Measurements from ENCODE around the gene PGRMC1.

Gene PGRMC1

DNA sequence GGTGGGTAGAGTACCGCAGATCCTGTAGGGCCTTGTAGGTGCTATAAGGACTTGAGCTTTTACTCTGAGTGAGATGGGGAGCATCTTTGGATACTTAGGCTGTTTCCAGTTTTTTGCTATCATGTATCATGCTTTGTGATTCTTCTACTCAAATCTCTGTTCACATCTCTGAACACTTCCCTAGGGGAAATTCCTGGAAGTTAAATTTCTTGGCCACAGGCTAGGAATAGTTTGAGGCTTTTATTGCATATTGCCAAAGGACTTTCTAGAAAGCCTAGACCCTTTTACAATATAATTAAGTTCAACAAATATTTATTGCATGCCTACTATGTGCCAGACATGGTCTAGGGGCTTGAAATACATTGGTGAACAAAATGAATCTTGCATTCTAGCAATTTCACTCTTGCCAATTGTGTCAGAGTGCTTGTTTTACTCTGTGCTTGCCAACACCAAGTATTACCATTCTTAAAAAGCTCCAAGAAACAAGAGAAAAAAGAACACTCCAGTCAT, 4.1 kb upstream of the PGRMC1 start:
- H3K27me3 ChIP-seq (replicated peaks in 2 of 5; ENCODE audit: control insufficient read depth in 4 of 5, insufficient read depth in 5 of 5, low read length in 4 of 5): peaks cover 0 to 9% (median 0%) of the 10 kb centered on the region in 5 experiments
- CTCF ChIA-PET: no interaction called here
- DNase-seq: no peak
- WGBS (ENCODE audit: insufficient coverage): no CpG with 5 or more reads among the region's 1 CpG
- H3K9me3 ChIP-seq (ENCODE audit: control extremely low read depth in 1 of 5, control insufficient read depth in 4 of 5, insufficient read depth in 2 of 5, low read depth in 1 of 5, low read length in 4 of 5): no peaks in the 10 kb centered on the region
- peaks cover 0 to 1% (median 0%) of the 10 kb centered on the region in 4 experiments for H3K4me1 ChIP-seq (ENCODE audit: control extremely low read depth in 1 of 4, control insufficient read depth in 4 of 4, insufficient read depth in 4 of 4, low read length in 3 of 4)
- POLR2A ChIA-PET: no interaction called here
- no peak overlapping the region for H3K4me3 ChIP-seq (ENCODE audit: control insufficient read depth in 1 of 7, extremely low read depth in 1 of 7, insufficient read depth in 4 of 7, low read depth in 2 of 7, low read length in 6 of 7)
- H3K36me3 ChIP-seq (ENCODE audit: control insufficient read depth in 4 of 4, insufficient read depth in 4 of 4, low read length in 3 of 4): no peaks in the 10 kb centered on the region
- H3K27ac ChIP-seq (ENCODE audit: insufficient read depth in 1 of 2, low read depth in 1 of 2, low read length in 2 of 2, poor library complexity in 1 of 2, severe bottlenecking in 2 of 2): no peak overlapping the region

DNA sequence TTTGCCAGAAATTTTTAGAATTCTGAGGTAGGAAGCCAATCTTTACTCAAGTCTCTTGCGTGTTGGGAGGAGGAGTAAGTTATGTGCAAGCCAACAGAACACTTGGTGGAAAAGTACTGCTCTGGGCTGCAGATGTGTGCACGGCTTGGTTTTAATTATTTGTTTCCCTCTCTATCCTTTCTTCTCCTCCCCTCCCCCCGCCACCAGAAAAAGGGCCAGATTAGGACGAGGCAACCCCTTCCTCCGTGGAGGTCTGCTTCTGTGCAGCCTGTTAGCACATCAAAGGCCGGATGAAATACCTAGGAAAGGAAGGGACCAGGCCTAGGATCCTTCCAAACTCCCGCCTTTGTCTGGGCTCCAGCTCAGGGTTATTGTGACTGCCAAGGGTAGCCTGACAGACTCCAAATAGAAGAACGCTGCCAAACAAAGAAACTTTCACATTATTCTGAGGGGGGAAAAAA, 1.0 kb upstream of the PGRMC1 start:
- Histone ChIP-seq H3K27ac (ENCODE audit: insufficient read depth in 1 of 2, low read depth in 1 of 2, low read length in 2 of 2, poor library complexity in 1 of 2, severe bottlenecking in 2 of 2) (no peak overlapping the region), H3K4me3 (ENCODE audit: control insufficient read depth in 1 of 7, extremely low read depth in 1 of 7, insufficient read depth in 4 of 7, low read depth in 2 of 7, low read length in 6 of 7) (no peak overlapping the region), H3K36me3 (ENCODE audit: control insufficient read depth in 4 of 4, insufficient read depth in 4 of 4, low read length in 3 of 4) (no peaks in the 10 kb centered on the region), H3K4me1 (ENCODE audit: control extremely low read depth in 1 of 4, control insufficient read depth in 4 of 4, insufficient read depth in 4 of 4, low read length in 3 of 4) (peaks cover 0 to 15% (median 4%) of the 10 kb centered on the region in 4 experiments), H3K9me3 (ENCODE audit: control extremely low read depth in 1 of 5, control insufficient read depth in 4 of 5, insufficient read depth in 2 of 5, low read depth in 1 of 5, low read length in 4 of 5) (no peaks in the 10 kb centered on the region), H3K27me3 (replicated peaks in 2 of 5; ENCODE audit: control insufficient read depth in 4 of 5, insufficient read depth in 5 of 5, low read length in 4 of 5) (peaks cover 0 to 5% (median 0%) of the 10 kb centered on the region in 5 experiments)
- POLR2A ChIA-PET: no interaction called here
- WGBS (ENCODE audit: insufficient coverage): 79% methylated on average over 5 of the region's 8 CpGs
- CTCF ChIA-PET: no interaction called here
- DNase-seq: no peak

DNA sequence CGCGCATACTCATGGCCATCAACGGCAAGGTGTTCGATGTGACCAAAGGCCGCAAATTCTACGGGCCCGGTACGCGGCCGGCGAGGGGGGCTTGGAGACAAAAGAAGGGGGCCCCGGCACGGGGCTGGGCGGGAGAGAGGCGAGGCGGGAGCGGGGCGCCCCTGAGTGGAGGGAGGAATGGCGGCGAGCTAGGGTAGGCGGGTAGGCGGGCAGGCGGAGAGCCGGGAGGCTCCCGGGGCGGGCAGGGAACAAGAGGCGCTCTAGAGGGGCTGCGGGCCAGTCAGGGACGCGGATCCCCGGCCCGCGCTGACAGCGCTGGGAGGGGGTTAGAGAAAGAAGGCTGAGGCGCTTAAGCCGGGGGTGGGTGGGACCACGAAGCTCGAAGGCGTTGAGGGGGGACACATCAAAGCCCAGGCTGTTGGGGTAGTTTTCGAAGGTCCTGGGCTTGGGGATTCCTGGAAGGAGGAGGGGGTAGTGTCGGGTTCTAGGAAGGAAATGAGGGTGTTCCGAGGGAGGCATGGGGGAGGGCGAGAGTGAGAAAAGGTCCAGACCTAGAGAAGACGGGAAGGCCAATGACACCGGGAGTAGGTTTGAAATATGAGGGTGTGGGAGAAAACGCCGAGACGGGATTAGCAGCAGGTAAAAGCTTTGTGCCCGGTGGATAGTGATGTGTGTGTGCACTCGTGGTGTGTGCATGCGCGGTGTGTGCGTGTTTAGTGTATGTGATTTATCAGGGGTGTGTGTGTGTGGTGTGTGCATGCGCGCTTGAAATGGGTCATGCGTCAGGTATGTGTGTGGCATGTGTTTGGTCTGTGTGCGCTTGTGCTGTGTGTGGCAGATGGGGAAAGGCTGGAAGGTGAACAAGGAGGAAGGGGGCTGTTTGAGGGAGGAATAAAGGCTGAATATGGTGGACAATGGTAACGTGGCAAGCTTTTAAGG, 807 bp downstream of the PGRMC1 start:
- Histone ChIP-seq H3K4me1 (ENCODE audit: control extremely low read depth in 1 of 4, control insufficient read depth in 4 of 4, insufficient read depth in 4 of 4, low read length in 3 of 4) (peaks cover 0 to 15% (median 4%) of the 10 kb centered on the region in 4 experiments), H3K27ac (ENCODE audit: insufficient read depth in 1 of 2, low read depth in 1 of 2, low read length in 2 of 2, poor library complexity in 1 of 2, severe bottlenecking in 2 of 2) (peak overlapping the region in 1 of 2 experiments; percentile 61), H3K36me3 (ENCODE audit: control insufficient read depth in 4 of 4, insufficient read depth in 4 of 4, low read length in 3 of 4) (peaks cover 0 to 6% (median 3%) of the 10 kb centered on the region in 4 experiments), H3K4me3 (ENCODE audit: control insufficient read depth in 1 of 7, extremely low read depth in 1 of 7, insufficient read depth in 4 of 7, low read depth in 2 of 7, low read length in 6 of 7) (peak overlapping the region; percentile 50 to 88 (median 67)), H3K27me3 (replicated peaks in 2 of 5; ENCODE audit: control insufficient read depth in 4 of 5, insufficient read depth in 5 of 5, low read length in 4 of 5) (peaks cover 0 to 5% (median 0%) of the 10 kb centered on the region in 5 experiments), H3K9me3 (ENCODE audit: control extremely low read depth in 1 of 5, control insufficient read depth in 4 of 5, insufficient read depth in 2 of 5, low read depth in 1 of 5, low read length in 4 of 5) (no peaks in the 10 kb centered on the region)
- peak in 2 of 3 donors; percentile 27 to 46 for DNase-seq
- ChIA-PET POLR2A (no interaction called here), CTCF (no interaction called here)
- 33% methylated on average over 43 of the region's 58 CpGs for WGBS (ENCODE audit: insufficient coverage)

DNA sequence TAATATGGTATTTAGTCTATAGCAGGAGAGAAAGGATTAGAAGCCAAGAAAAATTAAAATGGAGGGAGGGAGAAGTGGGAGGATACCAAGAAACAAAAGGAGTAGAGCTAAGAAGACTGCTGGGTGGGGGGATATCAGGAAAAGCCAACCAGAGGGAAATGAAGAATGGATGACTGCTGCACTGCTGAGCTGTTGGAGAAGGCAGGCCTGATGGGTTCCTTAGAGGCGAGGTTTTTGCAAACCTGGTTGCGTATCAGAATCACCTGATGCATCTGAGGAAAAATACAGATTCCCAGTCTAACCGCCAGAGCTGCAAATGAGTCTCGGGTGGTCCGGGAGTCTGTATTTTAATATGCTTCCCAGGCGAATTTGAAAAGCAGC, 1.5 kb downstream of the PGRMC1 start:
- Histone ChIP-seq H3K27me3 (replicated peaks in 2 of 5; ENCODE audit: control insufficient read depth in 4 of 5, insufficient read depth in 5 of 5, low read length in 4 of 5) (peaks cover 0 to 5% (median 0%) of the 10 kb centered on the region in 5 experiments), H3K4me1 (ENCODE audit: control extremely low read depth in 1 of 4, control insufficient read depth in 4 of 4, insufficient read depth in 4 of 4, low read length in 3 of 4) (peaks cover 0 to 15% (median 4%) of the 10 kb centered on the region in 4 experiments), H3K4me3 (ENCODE audit: control insufficient read depth in 1 of 7, extremely low read depth in 1 of 7, insufficient read depth in 4 of 7, low read depth in 2 of 7, low read length in 6 of 7) (peak overlapping the region in 6 of 7 experiments; percentile 50 to 88 (median 68)), H3K9me3 (ENCODE audit: control extremely low read depth in 1 of 5, control insufficient read depth in 4 of 5, insufficient read depth in 2 of 5, low read depth in 1 of 5, low read length in 4 of 5) (no peaks in the 10 kb centered on the region), H3K27ac (ENCODE audit: insufficient read depth in 1 of 2, low read depth in 1 of 2, low read length in 2 of 2, poor library complexity in 1 of 2, severe bottlenecking in 2 of 2) (no peak overlapping the region), H3K36me3 (ENCODE audit: control insufficient read depth in 4 of 4, insufficient read depth in 4 of 4, low read length in 3 of 4) (peaks cover 0 to 9% (median 4%) of the 10 kb centered on the region in 4 experiments)
- POLR2A ChIA-PET: no interaction called here
- CTCF ChIA-PET: interaction anchor here (0.6 kb wide), 1 partner anchor 265 kb away, joined by 3 read pairs; no protein-coding TSS in a partner anchor
- DNase-seq: no peak
- 89% methylated on average over 6 of the region's 6 CpGs for WGBS (ENCODE audit: insufficient coverage)

DNA sequence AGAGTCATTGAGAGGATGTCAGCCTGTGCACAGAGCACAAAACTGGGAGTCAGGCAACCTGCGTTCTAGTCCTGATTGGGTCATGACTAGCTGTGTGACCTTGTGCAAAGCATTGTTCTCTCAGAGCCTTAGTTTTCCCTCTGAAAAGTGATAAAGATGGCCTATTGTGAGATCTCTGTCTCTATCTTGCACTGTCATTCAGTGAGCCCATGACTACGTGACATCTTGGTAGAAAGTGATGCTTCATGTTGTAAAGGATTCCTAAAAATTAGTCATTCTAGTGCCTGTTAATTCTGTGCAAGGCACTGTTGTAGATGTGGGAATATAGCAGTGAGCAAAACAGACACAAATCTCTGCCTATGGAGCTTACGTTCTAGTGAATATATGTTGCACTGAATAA, 2.5 kb downstream of the PGRMC1 start:
- WGBS (ENCODE audit: insufficient coverage): 94% methylated on average over 2 of the region's 3 CpGs
- POLR2A ChIA-PET: no interaction called here
- no peak for DNase-seq
- Histone ChIP-seq H3K9me3 (ENCODE audit: control extremely low read depth in 1 of 5, control insufficient read depth in 4 of 5, insufficient read depth in 2 of 5, low read depth in 1 of 5, low read length in 4 of 5) (no peaks in the 10 kb centered on the region), H3K4me3 (ENCODE audit: control insufficient read depth in 1 of 7, extremely low read depth in 1 of 7, insufficient read depth in 4 of 7, low read depth in 2 of 7, low read length in 6 of 7) (peak overlapping the region in 1 of 7 experiments; percentile 23), H3K27ac (ENCODE audit: insufficient read depth in 1 of 2, low read depth in 1 of 2, low read length in 2 of 2, poor library complexity in 1 of 2, severe bottlenecking in 2 of 2) (no peak overlapping the region), H3K36me3 (ENCODE audit: control insufficient read depth in 4 of 4, insufficient read depth in 4 of 4, low read length in 3 of 4) (peaks cover under 1 to 19% (median 7%) of the 10 kb centered on the region in 4 experiments), H3K4me1 (ENCODE audit: control extremely low read depth in 1 of 4, control insufficient read depth in 4 of 4, insufficient read depth in 4 of 4, low read length in 3 of 4) (peaks cover 0 to 15% (median 4%) of the 10 kb centered on the region in 4 experiments), H3K27me3 (replicated peaks in 2 of 5; ENCODE audit: control insufficient read depth in 4 of 5, insufficient read depth in 5 of 5, low read length in 4 of 5) (peaks cover 0 to 5% (median 0%) of the 10 kb centered on the region in 5 experiments)
- CTCF ChIA-PET: interaction anchor here (0.9 kb wide), 1 partner anchor 9 kb away, joined by 3 read pairs; no protein-coding TSS in a partner anchor

DNA sequence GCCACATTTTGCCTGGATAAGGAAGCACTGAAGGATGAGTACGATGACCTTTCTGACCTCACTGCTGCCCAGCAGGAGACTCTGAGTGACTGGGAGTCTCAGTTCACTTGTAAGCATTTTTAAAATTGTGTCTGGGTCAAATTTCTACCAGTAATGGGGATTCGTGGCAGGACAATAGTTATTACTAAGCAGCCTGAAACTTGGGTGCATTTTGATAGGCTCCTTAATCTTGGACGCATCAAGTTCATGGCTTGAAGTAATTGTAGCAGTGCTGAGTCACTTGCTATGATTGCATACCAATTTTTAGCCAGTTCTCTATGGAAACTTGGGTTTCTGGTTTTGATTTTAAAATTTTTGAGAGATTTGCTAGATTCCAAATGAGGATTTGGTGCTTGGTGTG, 4.3 kb downstream of the PGRMC1 start:
- no peak overlapping the region for H3K27ac ChIP-seq (ENCODE audit: insufficient read depth in 1 of 2, low read depth in 1 of 2, low read length in 2 of 2, poor library complexity in 1 of 2, severe bottlenecking in 2 of 2)
- no peak overlapping the region for H3K4me3 ChIP-seq (ENCODE audit: control insufficient read depth in 1 of 7, extremely low read depth in 1 of 7, insufficient read depth in 4 of 7, low read depth in 2 of 7, low read length in 6 of 7)
- H3K27me3 ChIP-seq (replicated peaks in 2 of 5; ENCODE audit: control insufficient read depth in 4 of 5, insufficient read depth in 5 of 5, low read length in 4 of 5): peaks cover 0 to 3% (median 0%) of the 10 kb centered on the region in 5 experiments
- peaks cover 0 to 15% (median 4%) of the 10 kb centered on the region in 4 experiments for H3K4me1 ChIP-seq (ENCODE audit: control extremely low read depth in 1 of 4, control insufficient read depth in 4 of 4, insufficient read depth in 4 of 4, low read length in 3 of 4)
- CTCF ChIA-PET: no interaction called here
- POLR2A ChIA-PET: no interaction called here
- peaks cover 6 to 22% (median 9%) of the 10 kb centered on the region in 4 experiments for H3K36me3 ChIP-seq (ENCODE audit: control insufficient read depth in 4 of 4, insufficient read depth in 4 of 4, low read length in 3 of 4)
- 78% methylated on average over 1 of the region's 3 CpGs for WGBS (ENCODE audit: insufficient coverage)
- no peaks in the 10 kb centered on the region for H3K9me3 ChIP-seq (ENCODE audit: control extremely low read depth in 1 of 5, control insufficient read depth in 4 of 5, insufficient read depth in 2 of 5, low read depth in 1 of 5, low read length in 4 of 5)
- DNase-seq: no peak

DNA sequence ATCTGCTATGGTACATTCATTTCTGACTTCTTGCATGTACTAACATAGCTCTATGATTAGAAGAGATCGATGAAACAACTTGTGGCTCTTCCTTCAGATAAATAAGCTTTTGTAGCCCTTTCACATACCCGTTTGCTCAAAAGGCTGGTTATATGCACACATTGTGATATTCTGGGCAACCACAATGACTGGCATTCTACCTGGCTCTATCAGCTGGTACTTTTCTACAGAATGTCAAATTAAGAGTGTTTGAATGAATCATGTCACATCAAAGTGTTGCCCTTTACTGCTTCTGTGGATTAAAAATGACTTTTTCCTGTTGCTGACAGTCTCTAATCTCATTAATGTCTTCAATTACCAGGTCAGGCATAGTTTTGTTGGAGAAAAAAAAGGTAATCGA, 11.6 kb downstream of the PGRMC1 start:
- H3K4me3 ChIP-seq (ENCODE audit: control insufficient read depth in 1 of 7, extremely low read depth in 1 of 7, insufficient read depth in 4 of 7, low read depth in 2 of 7, low read length in 6 of 7): no peak overlapping the region
- H3K4me1 ChIP-seq (ENCODE audit: control extremely low read depth in 1 of 4, control insufficient read depth in 4 of 4, insufficient read depth in 4 of 4, low read length in 3 of 4): no peaks in the 10 kb centered on the region
- 86% methylated on average over 2 of the region's 3 CpGs for WGBS (ENCODE audit: insufficient coverage)
- H3K36me3 ChIP-seq (ENCODE audit: control insufficient read depth in 4 of 4, insufficient read depth in 4 of 4, low read length in 3 of 4): peaks cover 4 to 16% (median 8%) of the 10 kb centered on the region in 4 experiments
- H3K9me3 ChIP-seq (ENCODE audit: control extremely low read depth in 1 of 5, control insufficient read depth in 4 of 5, insufficient read depth in 2 of 5, low read depth in 1 of 5, low read length in 4 of 5): no peaks in the 10 kb centered on the region
- H3K27ac ChIP-seq (ENCODE audit: insufficient read depth in 1 of 2, low read depth in 1 of 2, low read length in 2 of 2, poor library complexity in 1 of 2, severe bottlenecking in 2 of 2): no peak overlapping the region
- peaks cover 0 to 3% (median 0%) of the 10 kb centered on the region in 5 experiments for H3K27me3 ChIP-seq (replicated peaks in 2 of 5; ENCODE audit: control insufficient read depth in 4 of 5, insufficient read depth in 5 of 5, low read length in 4 of 5)
- POLR2A ChIA-PET: no interaction called here
- no peak for DNase-seq
- CTCF ChIA-PET: interaction anchor here (1.1 kb wide), 1 partner anchor 9 kb away, joined by 3 read pairs; no protein-coding TSS in a partner anchor

All from common myeloid progenitor, CD34-positive (primary cell).